Stimulated activated CD4-positive, alpha-beta T cell treated with anti-CD3 and anti-CD28 coated beads, Interleukin-1b, Interleukin-23, amount 100 ng/mL, for 4 hours (primary cell): ENCODE measurements around the gene EEF1A2.
A peak's percentile ranks its signal among the peaks of the same experiment; 100 is the strongest.

ENCODE experiments used
- DNase-seq, 2 donors: peaks; one replicate each; pipeline ENCODE4 v3.0.0-alpha.2; 2020; ENCODE audit warnings: low read depth in 2 of 2

The EEF1A2 gene

DNA sequence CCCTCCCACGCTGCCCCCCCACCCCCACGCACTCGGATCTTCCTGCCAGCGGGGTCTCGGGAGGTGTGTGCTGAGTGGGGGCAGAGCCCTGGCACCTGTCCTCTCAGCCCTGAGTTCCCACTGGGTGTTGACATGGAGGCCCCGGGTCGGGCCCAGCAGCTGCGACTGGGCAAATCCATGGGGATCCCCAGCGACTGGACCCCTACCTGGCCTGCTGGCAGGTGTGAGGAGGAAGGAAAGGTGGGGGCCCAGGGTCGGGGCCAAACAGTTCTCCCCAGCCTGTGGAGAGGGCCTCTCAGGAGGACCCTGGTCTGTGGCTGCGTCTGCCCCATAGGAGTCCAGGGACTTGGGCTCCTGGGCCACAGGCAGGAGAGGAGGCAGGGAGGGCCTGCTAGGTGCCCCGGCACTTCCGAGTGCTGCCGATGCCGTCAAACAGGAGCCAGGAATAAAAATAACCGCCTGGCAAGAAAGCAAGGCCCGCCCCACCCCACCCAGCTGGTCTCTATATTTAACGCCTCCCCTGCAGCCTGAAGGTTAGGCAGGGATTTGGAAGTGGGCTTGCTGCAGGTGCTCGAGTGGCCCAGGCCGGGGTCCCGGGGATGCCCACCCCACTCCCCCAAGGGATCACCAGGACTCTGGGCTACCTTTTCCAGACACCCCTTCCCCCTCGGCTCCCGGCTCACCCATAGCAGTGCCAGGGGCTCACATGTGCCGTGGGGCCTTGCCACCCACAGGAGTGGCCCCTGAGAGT, 1.4 kb upstream of the EEF1A2 start:
- DNase-seq = no peak

DNA sequence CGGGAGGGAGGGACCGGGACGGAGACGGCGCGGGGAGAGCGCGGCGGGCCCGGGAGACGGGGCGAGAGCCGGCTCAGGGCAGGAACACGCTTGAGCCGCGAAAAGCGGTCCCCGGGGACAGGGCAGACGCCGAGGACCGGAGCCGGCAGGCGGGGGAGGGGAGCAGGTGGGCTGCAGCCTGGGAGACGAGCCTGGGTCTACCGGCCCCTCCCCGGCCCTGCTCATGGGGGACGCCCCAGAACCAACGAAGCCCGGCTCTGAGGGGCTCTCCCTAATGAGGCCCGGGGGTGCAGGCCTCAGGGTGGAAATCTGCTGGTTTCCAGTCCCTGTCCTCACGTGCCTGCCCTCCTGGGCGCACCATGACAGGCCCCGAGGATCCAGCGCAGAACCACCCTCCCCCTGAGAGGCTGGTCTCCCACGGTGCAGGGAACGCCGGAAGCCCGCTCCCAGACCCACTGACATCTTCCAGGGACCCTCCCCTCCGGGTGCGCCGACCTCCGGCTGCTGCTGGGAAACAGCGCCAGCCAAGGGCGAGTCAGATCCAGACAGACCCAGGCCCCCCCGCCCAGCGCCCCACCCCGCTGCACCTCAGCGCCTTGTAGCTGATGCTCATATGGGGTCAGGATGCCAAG, 571 bp upstream of the EEF1A2 start:
- no peak for DNase-seq

DNA sequence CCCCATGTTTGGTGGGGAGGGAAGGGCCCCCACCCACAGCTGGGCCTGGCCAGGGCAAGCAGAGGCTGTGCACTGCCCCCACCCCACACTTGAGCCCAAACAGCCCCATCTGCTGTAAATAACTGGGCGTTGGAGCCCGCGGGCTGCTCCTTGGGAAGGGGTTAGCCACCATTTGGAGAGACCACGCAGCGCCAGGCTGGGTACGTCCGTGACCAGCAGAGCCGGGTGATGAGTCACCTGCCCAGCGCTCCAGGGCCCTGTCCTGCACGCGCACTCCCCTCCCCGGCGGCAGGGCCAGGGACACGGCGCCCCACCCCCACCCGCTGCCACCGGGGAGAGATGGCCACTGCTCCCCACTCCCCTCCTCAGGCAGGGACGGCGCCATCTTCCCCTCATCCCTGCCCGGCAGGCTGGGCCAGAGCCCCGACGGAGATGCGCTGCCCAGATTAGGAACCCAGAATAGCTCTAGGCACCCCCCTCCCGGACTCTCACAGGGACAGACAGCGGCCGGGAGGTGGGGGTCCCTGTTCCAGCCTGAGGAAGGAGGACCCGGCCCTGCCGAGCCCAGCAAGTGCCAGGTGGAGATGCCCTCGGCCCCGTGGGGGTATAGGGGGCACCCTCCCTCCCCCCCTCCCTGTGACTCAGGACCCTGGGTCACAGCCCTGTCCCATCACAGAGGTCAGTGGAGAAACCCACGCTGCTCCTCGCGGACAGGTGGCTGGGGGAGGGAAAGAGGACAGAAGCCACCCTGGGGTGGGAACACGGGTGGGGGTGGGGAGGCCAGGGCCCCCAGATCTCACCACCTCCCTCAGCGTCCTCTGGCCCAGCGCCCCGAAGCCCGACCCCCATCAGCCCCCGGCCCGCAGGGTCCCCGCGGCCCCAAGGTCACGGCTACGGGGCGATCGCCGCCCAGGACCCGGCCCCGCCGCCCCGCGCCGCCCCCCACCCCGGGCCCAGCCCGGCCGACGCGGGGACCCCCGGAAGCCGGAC, 642 bp downstream of the EEF1A2 start:
- no peak for DNase-seq

DNA sequence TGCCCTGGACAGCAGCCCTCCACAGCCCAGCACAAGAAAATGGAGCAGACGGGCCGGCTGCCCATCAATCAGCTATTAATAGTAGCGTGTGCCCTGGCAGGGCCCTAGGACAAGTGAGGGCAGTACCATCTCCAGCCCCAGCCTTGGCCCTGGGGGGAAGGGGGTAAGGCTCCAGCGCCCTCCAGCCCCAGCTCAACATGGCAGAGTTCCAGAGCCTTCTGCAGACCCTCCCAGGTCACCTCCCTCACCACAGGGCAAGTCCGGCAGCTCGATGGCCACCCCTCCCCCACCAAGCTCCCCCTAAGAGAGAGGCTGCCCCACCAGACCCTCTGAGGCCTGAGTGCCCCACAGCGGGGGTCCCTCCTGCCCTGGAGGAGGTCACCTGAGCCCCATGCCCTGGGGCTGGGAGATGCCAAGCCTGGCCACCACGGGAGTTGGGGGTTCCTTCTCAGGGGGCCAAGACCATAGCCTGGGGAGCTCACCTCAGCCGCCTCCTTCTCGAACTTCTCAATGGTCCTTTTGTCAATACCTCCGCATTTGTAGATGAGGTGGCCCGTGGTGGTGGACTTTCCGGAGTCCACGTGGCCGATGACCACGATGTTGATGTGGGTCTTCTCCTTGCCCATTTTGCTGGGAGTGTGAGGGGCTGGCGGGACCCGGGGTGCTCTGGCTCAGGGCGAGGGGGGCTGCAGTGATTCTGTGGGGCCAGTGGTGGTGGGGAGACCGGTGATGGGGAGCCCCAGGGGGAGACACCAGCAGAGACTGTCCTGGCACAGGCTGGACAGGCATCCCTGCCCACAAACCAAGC, 1.5 kb downstream of the EEF1A2 start:
- no peak for DNase-seq

DNA sequence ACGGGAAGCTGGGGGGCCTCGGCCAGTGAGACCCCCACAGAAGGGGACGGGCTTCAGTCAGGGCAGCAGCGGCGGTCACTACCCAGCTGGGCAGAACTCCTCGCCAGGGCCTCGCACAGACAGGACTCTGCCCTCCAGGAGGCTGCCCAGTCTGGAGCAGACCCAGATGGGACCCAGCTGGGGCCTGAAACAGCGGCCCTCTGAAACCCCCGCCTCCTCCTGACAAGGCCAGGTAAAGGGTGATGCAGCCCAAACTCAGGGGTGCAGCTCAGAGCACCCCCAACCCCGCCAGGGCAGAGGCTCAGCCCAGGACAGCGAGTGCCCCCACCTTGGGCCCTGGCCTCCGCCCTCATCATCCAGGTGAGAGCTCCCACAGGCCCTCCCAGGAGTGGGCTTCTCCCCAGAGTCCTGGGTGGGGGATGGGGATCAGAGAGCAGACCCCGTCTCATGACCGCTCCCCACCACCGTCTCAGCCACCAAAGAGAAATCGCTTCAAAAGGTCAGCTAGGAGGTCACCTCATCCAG, 2.2 kb downstream of the EEF1A2 start:
- DNase-seq = no peak

DNA sequence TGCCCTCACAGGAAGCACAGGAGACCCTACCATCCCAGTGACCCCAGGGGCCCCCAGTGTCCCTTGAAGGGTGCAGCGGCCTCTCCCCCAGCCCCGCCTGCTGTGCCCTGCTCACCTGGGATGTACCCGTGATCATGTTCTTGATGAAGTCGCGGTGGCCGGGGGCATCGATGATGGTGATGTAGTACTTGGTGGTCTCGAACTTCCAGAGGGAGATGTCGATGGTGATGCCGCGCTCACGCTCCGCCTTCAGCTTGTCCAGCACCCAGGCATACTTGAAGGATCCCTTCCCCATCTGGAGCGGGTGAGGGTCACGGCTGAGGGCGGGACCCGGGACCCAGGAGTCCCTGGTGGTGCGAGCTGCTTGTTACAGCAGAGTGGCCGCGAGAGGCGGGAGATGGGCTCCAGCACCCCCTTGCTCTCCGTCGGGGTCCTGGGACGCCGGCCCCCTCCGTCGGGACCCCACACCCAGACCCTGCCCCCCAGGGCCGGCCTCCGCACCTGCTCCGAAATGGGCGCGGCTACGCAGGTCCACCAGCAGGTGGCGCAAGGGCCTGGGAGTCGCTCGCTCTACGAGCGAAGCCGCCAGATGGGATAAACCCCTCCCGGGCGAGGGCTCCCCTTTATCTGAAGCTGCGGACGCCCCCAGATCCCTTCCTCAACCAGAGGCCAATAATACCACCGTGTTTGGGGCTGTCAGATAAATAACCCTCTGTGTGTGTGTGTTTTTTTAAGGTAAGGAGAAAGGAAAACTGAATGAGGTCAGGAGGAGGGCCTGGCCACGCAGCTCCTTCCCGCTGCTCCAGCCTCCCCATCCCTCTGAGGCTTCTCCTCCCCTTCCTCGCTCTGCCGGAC, 2.9 kb downstream of the EEF1A2 start:
- peak; percentile 75 for DNase-seq

DNA sequence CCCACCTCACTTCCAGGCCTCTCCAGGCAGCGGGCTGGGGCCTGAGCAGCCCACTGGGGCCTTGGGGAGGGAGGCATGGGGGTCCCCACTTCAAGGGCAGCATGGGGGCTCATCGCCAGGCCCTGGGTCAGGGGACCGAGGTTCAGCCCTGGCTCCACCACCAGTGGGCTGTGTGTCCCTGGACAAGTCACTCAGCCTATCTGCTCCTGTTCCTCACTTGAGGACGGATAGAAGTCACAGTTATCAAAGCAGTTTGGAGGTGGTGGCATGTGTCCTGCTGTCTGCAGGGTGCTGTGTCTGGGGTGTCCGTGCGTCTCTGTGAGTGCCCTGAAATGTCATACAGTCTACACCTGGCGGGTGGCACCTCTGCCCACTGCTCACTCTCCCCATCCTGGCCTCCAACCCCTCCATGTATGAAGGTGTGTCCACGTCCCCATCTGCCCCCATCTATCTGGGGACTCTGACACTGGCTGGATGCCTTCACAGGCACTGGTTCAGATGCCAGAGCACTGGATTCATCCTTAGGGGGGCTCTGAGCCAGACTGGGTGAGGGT, 3.6 kb downstream of the EEF1A2 start:
- DNase-seq = no peak

DNA sequence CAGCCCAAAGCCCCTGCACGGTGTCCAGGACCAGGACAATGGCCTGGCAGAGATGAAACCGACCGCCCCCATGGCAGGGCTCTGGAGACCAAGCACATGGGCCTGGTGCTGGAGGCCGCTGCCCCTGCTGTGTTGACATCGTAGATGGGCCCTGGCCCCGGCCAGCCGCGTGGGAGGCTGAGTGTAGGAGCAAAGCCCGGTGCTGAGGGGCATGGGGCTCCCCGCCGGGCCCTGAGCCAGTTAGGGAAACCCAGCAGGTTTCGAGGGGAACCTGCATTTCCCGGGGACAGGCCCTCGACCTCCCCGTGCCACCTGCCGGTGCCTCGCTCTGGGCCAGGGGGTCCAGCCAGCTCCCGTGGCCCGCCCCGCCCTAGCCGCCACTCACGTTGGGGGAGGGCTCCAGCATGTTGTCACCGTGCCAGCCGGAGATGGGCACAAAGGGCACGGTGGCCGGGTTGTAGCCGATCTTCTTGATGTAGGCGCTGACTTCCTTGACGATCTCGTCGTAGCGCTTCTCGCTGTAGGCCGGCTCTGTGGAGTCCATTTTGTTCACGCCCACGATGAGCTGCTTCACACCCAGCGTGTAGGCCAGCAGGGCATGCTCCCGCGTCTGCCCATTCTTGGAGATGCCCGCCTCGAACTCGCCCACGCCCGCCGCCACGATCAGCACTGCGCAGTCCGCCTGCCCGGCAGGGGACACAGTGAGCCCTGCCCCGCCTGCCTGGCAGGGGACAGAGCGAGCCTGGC, 4.3 kb downstream of the EEF1A2 start:
- DNase-seq = no peak

DNA sequence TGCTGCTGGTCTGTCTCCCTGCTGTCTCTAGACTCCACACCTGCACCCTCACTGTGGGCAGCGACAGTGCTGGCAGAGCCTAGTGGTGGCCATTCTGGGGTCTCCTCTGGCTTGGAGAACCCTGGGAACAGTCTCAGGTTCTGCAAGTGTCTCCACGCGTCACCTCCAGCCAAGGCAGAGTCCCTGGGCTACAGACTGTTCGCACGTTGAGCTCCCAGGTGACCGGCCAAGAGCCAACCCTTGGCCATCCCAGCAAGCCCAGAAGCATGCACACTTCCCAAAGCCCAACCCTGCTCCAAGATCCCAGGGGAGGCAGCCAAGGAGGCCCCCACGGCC, 4.8 kb downstream of the EEF1A2 start:
- DNase-seq = no peak

DNA sequence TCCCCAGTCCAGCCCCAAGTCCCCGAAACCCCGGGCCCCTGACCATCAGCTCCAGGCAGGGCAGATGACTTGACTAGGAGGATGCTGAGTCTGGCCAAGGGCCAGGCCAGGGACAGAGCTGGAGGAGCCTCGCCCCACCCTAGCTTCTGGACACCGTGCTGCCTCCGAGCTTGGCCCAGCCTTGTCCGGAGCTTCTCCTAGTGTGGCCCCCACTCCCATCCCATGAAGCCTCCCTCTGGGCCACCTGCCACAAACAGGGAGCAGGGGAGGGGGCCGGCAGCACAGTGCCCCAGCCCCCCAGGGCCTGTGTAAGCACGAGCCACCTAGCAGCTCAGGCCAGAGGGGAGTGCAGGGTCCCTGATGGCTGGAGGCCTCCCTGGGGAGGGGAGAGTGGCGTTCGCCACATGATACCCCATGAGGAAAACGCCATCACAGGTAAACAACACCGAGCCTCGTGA, 5.3 kb downstream of the EEF1A2 start:
- DNase-seq = no peak

DNA sequence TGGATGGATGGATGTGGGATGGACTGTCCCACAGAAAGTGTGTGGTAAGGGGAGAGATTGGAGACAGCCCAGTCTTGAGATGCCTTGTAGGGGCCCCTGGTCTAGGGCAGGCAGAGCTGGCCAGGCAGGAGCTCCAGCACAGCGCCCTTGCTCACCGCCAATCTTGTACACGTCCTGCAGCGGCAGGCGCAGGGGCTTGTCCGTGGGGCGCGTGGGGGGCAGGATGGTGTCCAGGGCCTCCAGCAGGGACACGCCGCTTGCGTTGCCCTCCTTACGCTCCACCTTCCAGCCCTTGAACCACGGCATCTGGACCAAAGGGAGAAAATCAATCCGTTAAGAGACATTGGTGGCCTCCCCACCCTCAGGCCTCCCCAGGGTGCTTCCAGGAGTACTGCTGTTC, 5.9 kb downstream of the EEF1A2 start:
- DNase-seq = no peak

DNA sequence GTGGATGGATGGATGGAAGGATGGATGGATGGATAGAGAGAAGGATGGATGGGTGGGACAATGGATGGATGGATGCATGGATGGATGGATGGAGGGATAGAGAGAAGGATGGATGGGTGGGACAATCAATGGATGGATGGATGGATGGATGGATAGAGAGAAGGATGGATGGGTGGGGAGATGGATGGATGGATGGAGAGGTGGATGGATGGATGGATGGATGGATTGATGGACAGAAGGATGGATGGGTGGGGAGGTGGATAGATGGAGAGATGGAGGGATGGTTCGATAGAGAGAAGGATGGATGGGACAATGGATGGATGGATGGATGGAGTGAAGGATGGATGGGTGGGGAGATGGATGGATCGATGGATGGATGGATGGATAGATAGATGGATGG, 6.4 kb downstream of the EEF1A2 start:
- DNase-seq = no peak

DNA sequence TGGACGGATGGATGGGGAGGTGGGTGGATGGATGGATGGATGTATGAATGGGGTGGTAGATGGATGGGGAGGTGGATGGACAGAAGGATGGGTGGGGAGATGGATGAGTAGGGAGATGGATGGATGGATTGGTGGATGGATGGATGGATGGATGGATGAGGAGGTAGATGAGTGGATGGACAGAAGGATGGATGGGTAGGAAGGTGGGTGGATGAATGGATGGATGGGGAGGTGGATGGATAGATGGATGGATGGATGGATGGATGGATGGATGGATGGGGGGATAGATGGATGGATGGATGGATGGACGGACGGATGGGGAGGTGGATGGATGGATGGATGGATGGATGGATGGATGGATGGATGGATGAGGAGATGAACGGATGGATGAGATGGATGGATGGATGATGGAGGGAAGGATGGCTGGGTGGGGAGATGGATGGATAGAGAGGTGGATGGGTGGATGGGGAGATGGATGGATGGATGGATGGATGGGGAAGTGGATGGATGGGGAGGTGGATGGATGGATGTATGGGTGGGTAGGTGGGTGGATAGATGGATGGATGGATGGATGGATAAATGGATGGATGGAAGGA, 7.2 kb downstream of the EEF1A2 start:
- no peak for DNase-seq

DNA sequence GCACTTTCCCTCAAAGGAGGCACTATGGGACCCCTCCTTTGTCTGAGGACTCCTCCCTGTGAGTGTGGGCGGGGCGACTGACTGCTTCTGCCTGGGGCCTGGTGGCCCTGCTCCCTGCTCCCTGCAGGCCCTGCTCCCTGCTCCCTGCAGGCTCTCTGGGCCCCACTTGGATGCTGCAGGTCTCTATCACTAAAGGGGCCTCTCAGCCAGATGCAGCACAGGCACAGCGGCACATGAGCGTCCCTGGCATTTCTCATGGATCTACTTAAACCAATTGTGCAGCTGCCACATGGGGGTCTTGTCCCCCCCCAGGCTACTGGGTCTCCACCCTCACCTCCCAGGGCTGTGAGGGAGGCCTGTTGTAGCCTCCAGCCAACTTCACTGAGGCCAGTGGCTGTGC, 7.8 kb downstream of the EEF1A2 start:
- DNase-seq = no peak

DNA sequence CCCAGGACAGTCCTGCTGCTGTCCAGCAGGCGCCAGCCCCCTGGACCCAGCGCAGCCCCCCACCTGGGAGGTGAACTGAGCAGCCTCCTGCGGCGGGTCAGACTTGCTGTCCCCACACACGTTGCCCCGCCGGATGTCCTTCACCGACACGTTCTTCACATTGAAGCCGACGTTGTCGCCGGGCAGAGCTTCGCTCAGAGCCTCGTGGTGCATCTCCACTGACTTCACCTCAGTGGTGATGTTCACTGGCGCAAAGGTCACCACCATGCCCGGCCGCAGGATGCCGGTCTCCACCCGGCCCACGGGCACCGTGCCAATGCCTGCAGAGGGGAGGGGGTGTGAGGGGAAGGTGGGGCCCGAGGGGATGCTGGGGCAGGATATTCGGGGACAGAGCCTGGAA, 8.5 kb downstream of the EEF1A2 start:
- DNase-seq = no peak

DNA sequence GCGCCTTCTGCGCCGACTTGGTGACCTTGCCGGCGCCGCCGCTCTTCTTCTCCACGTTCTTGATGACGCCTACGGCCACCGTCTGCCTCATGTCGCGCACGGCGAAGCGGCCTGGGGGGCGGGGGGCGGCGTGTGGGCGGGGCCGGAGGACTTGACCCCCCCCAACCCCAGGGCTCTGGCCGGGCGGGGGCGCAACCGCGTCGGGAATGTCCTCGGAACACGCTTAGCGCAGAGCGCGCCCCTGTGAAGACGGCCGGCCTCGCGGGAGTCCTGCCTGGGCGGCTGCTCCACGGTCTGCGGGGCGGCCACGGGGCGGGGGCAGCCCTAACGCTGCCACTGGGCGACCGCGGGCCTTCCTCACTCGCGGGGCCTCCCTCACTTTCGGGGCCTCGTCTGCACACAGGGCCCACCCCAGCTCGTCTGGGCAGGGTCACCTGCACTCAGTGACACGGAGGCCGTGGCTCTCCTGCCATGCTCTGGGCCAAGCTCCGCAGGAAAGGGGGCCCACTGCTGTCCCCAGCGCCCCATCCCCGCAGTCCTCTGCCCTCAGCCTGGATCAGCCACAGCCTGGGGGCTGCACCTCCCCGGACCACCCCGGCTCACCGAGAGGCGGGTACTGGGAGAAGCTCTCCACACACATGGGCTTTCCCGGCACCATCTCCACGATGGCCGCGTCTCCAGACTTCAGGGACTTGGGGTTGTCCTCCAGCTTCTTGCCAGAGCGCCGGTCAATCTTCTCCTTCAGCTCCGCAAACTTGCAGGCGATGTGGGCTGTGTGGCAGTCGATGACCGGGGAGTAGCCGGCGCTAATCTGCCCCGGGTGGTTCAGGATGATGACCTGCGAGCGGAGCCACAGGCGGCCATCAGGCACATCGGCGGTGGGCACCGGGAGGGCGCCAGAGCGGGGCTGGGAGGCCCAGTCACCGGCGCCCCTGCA, 10.3 kb downstream of the EEF1A2 start:
- no peak for DNase-seq

DNA sequence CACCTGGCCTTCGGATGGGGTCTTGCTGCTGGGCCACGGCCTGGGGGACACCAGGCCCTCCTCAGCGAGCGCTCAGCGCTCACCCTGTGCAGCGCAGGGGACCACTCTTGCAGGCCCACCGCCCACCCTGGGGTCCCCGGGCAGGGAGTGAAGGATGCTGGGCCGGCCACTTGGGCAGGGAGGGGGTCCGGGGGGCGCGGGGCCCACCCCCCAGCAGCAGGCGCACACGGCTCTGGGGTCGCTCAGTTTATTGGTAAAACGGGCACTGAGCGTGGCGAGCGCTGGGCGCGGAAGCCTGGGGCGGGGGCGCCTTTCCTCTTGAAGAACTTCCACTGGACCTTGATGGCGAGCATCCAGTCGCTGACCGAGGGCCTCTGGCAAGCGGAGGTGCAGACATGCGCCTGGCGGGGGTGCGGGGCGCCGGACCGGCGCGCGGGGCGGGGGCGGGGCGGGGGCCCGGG, 11.1 kb downstream of the EEF1A2 start:
- DNase-seq = no peak
